Measurements from ENCODE around the gene FTCD.

DNA sequence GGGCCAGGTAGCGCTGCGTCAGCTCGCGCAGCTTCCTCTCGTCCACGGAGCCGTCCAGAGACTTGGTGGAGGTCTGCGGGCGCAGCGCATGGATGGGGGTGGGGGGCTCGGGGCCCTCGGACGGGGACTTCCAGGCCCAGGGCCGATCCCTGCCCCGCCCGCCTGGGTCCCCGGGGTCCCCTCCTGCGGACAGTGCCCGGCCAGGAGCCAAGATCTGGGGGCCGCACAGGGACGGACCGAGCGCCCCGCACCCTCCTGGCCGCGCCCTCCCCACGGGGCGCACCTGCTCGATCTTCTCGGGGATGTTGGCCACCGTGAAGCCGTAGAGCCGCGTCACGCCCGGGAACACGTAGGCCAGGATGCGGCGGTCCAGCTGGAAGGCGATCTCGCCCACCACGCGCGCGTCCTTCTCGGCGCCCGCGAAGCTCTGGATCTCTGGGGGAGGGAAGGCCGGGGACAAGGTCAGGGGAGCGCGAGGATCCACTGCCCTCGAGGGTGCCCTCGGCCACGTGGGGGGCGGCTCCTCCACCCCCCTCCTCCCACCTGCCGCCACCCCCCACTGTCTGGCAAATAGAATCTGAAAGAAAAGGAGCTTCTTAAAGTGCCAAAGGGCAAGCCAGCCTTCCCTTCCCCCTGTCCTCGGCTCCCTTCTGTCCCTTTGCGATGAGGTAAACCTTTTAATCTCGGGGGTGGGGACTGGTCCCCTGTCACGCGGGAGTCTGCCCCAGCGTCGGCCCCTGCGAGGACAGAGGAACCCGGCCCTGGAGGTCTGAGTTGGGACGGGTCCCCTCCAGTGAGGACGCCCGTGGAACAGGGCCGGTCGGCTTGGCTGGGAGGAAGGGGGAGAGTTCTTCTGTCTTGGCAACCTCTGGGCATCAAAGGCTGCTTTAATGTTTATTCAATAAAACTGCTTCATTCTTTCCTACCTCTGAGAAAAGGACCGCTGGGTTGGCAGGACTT is 6.5 kb upstream of the FTCD start:
- TF ChIP-seq, protein P1, sequence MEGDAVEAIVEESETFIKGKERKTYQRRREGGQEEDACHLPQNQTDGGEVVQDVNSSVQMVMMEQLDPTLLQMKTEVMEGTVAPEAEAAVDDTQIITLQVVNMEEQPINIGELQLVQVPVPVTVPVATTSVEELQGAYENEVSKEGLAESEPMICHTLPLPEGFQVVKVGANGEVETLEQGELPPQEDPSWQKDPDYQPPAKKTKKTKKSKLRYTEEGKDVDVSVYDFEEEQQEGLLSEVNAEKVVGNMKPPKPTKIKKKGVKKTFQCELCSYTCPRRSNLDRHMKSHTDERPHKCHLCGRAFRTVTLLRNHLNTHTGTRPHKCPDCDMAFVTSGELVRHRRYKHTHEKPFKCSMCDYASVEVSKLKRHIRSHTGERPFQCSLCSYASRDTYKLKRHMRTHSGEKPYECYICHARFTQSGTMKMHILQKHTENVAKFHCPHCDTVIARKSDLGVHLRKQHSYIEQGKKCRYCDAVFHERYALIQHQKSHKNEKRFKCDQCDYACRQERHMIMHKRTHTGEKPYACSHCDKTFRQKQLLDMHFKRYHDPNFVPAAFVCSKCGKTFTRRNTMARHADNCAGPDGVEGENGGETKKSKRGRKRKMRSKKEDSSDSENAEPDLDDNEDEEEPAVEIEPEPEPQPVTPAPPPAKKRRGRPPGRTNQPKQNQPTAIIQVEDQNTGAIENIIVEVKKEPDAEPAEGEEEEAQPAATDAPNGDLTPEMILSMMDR (IDR thresholded peaks at IDR 0.05; ENCODE audit: control extremely low read depth in 1 of 3, insufficient read depth in 1 of 3, low read depth in 1 of 3, low read length in 3 of 3) = no peak
- no peak for TF ChIP-seq MAX (IDR thresholded peaks at IDR 0.05)
- no peak for TF ChIP-seq SUZ12 (IDR thresholded peaks at IDR 0.05; ENCODE audit: low read length)
- no peak for TF ChIP-seq TAF1 (IDR thresholded peaks at IDR 0.05; ENCODE audit: low read depth, low read length)
- TF ChIP-seq HDAC6 (IDR thresholded peaks at IDR 0.05; ENCODE audit: low read depth, low read length) = no peak
- TF ChIP-seq POLR2A (IDR thresholded peaks at IDR 0.05; ENCODE audit: control extremely low read depth in 1 of 2, low read depth in 2 of 2, low read length in 2 of 2) = no peak
- TF ChIP-seq CBX5 (IDR thresholded peaks at IDR 0.05; ENCODE audit: low read depth, low read length) = no peak
- TF ChIP-seq SP1 (IDR thresholded peaks at IDR 0.05; ENCODE audit: low read depth, low read length) = no peak
- no peak for TF ChIP-seq CBX8 (IDR thresholded peaks at IDR 0.05; ENCODE audit: borderline replicate concordance, low read depth, low read length)
- no peak for TF ChIP-seq RFX5 (IDR thresholded peaks at IDR 0.05; ENCODE audit: borderline replicate concordance, low read depth, low read length)

All from H1 (cell line).